ENCODE data around the gene SIAH1.

DNA sequence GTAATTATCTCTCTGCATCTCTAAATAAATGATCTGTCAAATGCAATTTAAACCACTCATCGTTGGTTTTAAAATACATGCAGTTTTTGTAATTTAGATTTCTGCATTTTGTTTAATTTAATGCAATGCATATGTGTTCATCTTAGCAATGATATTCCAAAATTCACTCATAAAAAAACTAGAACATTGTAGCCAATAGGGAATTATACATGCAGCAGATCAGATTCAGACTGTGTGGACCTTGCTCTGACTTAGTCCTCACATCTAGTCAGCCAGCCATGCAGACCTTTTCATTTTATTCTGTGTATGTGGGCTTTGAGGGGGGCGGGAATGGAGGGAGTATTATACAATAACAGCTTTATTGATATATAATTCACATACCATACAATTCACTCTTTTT is 37.3 kb upstream of the SIAH1 start:
- TF ChIP-seq GATA3 (IDR thresholded peaks at IDR 0.05; ENCODE audit: low read depth, low read length) (no peak), GATA2 (IDR thresholded peaks at IDR 0.05; ENCODE audit: low read depth, low read length) (no peak)

All from SH-SY5Y (cell line).